Stimulated activated CD8-positive, alpha-beta memory T cell treated with anti-CD3 and anti-CD28 coated beads, Interleukin-15, amount 100 ng/mL, for 4 hours (primary cell): ENCODE data around the gene RANBP3L.
"Not testable (repeated sequence)": the region's sequence is repeated elsewhere in the genome, so short reads cannot be mapped to it uniquely, and the experiment has no call there.

Experiments
- DNase-seq, 2 donors: peaks; one replicate each; pipeline ENCODE4 v3.0.0-alpha.2; 2020; ENCODE audit warnings: low read depth in 2 of 2

RANBP3L gene

GRCh38 chr5:36285837-36286615, 15.7 kb downstream of the RANBP3L start:
- no peak for DNase-seq

GRCh38 chr5:36283775-36284174, 17.9 kb downstream of the RANBP3L start:
- not testable (repeated sequence) for DNase-seq

- no peak for DNase-seq
Measured at GRCh38 chr5:36281626-36282025, 20.1 kb downstream of the RANBP3L start.

GRCh38 chr5:36279054-36279698, 22.5 kb downstream of the RANBP3L start:
- no peak for DNase-seq

- no peak for DNase-seq
Measured at GRCh38 chr5:36277521-36278176, 24.1 kb downstream of the RANBP3L start.

GRCh38 chr5:36276864-36277263, 24.8 kb downstream of the RANBP3L start:
- DNase-seq = no peak

GRCh38 chr5:36273809-36274526, 27.7 kb downstream of the RANBP3L start:
- DNase-seq = no peak

- DNase-seq = no peak
Measured at GRCh38 chr5:36272136-36272690, 29.5 kb downstream of the RANBP3L start.

GRCh38 chr5:36270876-36271575, 30.7 kb downstream of the RANBP3L start:
- DNase-seq = no peak

- DNase-seq = no peak
Measured at GRCh38 chr5:36270175-36270574, 31.5 kb downstream of the RANBP3L start.

- no peak for DNase-seq
Measured at GRCh38 chr5:36269478-36269877, 32.2 kb downstream of the RANBP3L start.

GRCh38 chr5:36267905-36268304, 33.8 kb downstream of the RANBP3L start:
- DNase-seq = no peak

- DNase-seq = no peak
Measured at GRCh38 chr5:36264202-36264760, 37.4 kb downstream of the RANBP3L start.

GRCh38 chr5:36261186-36261585, 40.5 kb downstream of the RANBP3L start:
- DNase-seq = no peak

GRCh38 chr5:36253575-36253974, 48.1 kb downstream of the RANBP3L start:
- DNase-seq = no peak

- DNase-seq = no peak
Measured at GRCh38 chr5:36252722-36253365, 48.9 kb downstream of the RANBP3L start.

GRCh38 chr5:36251218-36251617, 50.5 kb downstream of the RANBP3L start:
- DNase-seq = no peak

GRCh38 chr5:36250427-36250826, 51.3 kb downstream of the RANBP3L start:
- DNase-seq = no peak

- no peak for DNase-seq
Measured at GRCh38 chr5:36246036-36246800, 55.5 kb downstream of the RANBP3L start.

GRCh38 chr5:36244076-36244475, 57.6 kb downstream of the RANBP3L start:
- DNase-seq = no peak
